ENCODE results near the gene GALNT2. TPM values are rescaled to one million over a fixed set of nuclear protein-coding genes. Genes with fewer than 3 reads are reported as not detected.

GALNT2 gene
- total and polyA plus RNA-seq, 2 of the 13 experiments (the other 11 are each of a cell fraction or from before 2014, with no cell fraction given), result 39.3 to 39.6 TPM

- Histone ChIP-seq H4K20me1 (ENCODE audit: insufficient read depth, low read length) (no peaks in the 10 kb centered on the region), H3K9ac (ENCODE audit: insufficient read depth, low read depth, low read length) (no peak overlapping the region), H3K4me1 (ENCODE audit: insufficient read depth, low read length) (peaks cover 11% of the 10 kb centered on the region), H3K4me3 (replicated peaks in 1 of 3; ENCODE audit: insufficient read depth in 1 of 3, low read depth in 2 of 3, low read length in 3 of 3) (no peak overlapping the region), H3K9me3 (ENCODE audit: low read length) (no peaks in the 10 kb centered on the region), H3K27ac (ENCODE audit: extremely low read length, insufficient read depth, low read length) (no peak overlapping the region), H2AFZ (ENCODE audit: low read length) (no peak overlapping the region), H3K79me2 (ENCODE audit: insufficient read depth, low read length) (no peaks in the 10 kb centered on the region), H3K4me2 (ENCODE audit: low read depth, low read length) (no peak overlapping the region), H3K36me3 (replicated peaks in 1 of 2; ENCODE audit: control insufficient read depth in 1 of 2, insufficient read depth in 2 of 2, low read length in 2 of 2) (peaks cover 8 to 30% of the 10 kb centered on the region in 2 experiments; a peak in 4 of 5 replicates), H3K27me3 (ENCODE audit: control insufficient read depth in 1 of 2, insufficient read depth in 2 of 2, low read length in 2 of 2) (no peaks in the 10 kb centered on the region)
- ATAC-seq (no peak), FAIRE-seq (no peak), DNase-seq (ENCODE audit: low spot score) (no peak)
- POLR2A ChIA-PET, result no interaction called here
- CTCF ChIA-PET (ENCODE audit: low intra/inter-chr PET ratio, low total read pairs), result no interaction called here
- BruUV-seq (replicated peaks), result no TSS peak
- 97% methylated on average over 3 of the region's 3 CpGs for WGBS (ENCODE audit: low lambda C conversion rate)
- intact Hi-C loops (cut with micrococcal nuclease; ENCODE audit: unreplicated experiment) (no loop called here), in situ Hi-C loops (cut with HindIII; ENCODE audit: extremely low pct_ligation_motif_present, low pct_unique_long_range_greater_than_20kb) (no loop called here)
- TF ChIP-seq EED (CRISPR knock-in tag; IDR thresholded peaks at IDR 0.05) (no peak), MAF1 (CRISPR knock-in tag; IDR thresholded peaks at IDR 0.05; ENCODE audit: borderline replicate concordance) (no peak), HMG20B (CRISPR knock-in tag; conservative IDR thresholded peaks at IDR 0.05) (no peak), MZF1 (CRISPR knock-in tag; IDR thresholded peaks at IDR 0.05; ENCODE audit: borderline replicate concordance) (no peak), NPAS2 (CRISPR knock-in tag; IDR thresholded peaks at IDR 0.05; ENCODE audit: borderline replicate concordance) (no peak), ZNF292 (CRISPR knock-in tag; IDR thresholded peaks at IDR 0.05; ENCODE audit: borderline replicate concordance, low read depth) (no peak), SMYD3 (CRISPR knock-in tag; IDR thresholded peaks at IDR 0.05) (no peak), PCBP2 (optimal IDR thresholded peaks at IDR 0.05; ENCODE audit: low read depth, low read length, poor library complexity, severe bottlenecking) (no peak), IRF1 (CRISPR knock-in tag; IDR thresholded peaks at IDR 0.05; ENCODE audit: low read depth) (no peak), ZNF574 (CRISPR knock-in tag; IDR thresholded peaks at IDR 0.05) (no peak), FOXO4 (CRISPR knock-in tag; conservative IDR thresholded peaks at IDR 0.05) (no peak), ZNF674 (CRISPR knock-in tag; IDR thresholded peaks at IDR 0.05; ENCODE audit: low read depth) (no peak), ZNF576 (CRISPR knock-in tag; IDR thresholded peaks at IDR 0.05) (no peak), ZNF605 (CRISPR knock-in tag; IDR thresholded peaks at IDR 0.05) (no peak), ZBTB26 (CRISPR knock-in tag; IDR thresholded peaks at IDR 0.05; ENCODE audit: borderline replicate concordance) (no peak), ZNF782 (CRISPR knock-in tag; IDR thresholded peaks at IDR 0.05; ENCODE audit: borderline replicate concordance) (no peak)
Measured at GRCh38 chr1:230204842-230205241, 137.8 kb downstream of the GALNT2 start.

Data from HepG2 (cell line).